ENCODE measurements around the gene IGFBP3.

GRCh38 chr7:45881280-45881758 is 39.8 kb downstream of the IGFBP3 start:
- no peak for TF ChIP-seq POLR2A (IDR thresholded peaks at IDR 0.05; ENCODE audit: low read depth)
- TF ChIP-seq, protein P1, sequence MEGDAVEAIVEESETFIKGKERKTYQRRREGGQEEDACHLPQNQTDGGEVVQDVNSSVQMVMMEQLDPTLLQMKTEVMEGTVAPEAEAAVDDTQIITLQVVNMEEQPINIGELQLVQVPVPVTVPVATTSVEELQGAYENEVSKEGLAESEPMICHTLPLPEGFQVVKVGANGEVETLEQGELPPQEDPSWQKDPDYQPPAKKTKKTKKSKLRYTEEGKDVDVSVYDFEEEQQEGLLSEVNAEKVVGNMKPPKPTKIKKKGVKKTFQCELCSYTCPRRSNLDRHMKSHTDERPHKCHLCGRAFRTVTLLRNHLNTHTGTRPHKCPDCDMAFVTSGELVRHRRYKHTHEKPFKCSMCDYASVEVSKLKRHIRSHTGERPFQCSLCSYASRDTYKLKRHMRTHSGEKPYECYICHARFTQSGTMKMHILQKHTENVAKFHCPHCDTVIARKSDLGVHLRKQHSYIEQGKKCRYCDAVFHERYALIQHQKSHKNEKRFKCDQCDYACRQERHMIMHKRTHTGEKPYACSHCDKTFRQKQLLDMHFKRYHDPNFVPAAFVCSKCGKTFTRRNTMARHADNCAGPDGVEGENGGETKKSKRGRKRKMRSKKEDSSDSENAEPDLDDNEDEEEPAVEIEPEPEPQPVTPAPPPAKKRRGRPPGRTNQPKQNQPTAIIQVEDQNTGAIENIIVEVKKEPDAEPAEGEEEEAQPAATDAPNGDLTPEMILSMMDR (IDR thresholded peaks at IDR 0.05) = no peak

Measured in esophagus muscularis mucosa (tissue), 3 donors.